ENCODE data around the gene CPLX1. TPM values are rescaled to one million over a fixed set of nuclear protein-coding genes. Genes with fewer than 3 reads are reported as not detected.

Gene CPLX1
- total RNA-seq, 2 experiments from 2014 or later: 1.5 TPM

DNA sequence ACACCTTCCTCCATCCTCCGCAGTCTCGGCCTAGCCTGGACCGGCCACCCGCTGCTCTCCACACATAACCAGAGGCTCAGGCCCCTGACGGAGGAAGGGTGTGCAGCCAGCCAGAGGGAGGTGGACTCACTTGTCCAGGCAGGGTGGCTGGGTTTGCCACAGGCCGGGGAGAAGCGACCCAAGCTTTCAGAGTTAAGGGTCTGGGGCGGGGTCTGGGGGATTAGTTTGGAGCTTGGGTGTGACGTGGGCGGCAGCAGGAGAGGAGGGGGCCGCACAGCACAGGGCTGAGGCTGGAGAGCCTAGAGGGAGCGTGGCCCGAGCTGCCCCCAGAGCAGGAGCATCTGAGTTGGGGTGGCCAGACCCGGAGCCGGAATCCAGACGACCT lies 22.4 kb upstream of the CPLX1 start:
- no peak overlapping the region for H3K27ac Mint-ChIP-seq
- peaks cover 41% of the 10 kb centered on the region for H3K36me3 ChIP-seq (ENCODE audit: insufficient read depth, low read length)
- DNase-seq (no peak), ATAC-seq (ENCODE audit: poor library complexity) (no peak)
- H3K9me3 Mint-ChIP-seq: no peaks in the 10 kb centered on the region
- TF ChIP-seq, protein P1, sequence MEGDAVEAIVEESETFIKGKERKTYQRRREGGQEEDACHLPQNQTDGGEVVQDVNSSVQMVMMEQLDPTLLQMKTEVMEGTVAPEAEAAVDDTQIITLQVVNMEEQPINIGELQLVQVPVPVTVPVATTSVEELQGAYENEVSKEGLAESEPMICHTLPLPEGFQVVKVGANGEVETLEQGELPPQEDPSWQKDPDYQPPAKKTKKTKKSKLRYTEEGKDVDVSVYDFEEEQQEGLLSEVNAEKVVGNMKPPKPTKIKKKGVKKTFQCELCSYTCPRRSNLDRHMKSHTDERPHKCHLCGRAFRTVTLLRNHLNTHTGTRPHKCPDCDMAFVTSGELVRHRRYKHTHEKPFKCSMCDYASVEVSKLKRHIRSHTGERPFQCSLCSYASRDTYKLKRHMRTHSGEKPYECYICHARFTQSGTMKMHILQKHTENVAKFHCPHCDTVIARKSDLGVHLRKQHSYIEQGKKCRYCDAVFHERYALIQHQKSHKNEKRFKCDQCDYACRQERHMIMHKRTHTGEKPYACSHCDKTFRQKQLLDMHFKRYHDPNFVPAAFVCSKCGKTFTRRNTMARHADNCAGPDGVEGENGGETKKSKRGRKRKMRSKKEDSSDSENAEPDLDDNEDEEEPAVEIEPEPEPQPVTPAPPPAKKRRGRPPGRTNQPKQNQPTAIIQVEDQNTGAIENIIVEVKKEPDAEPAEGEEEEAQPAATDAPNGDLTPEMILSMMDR (IDR thresholded peaks at IDR 0.05): no peak
- ChIA-PET POLR2A (no interaction called here), CTCF (no interaction called here)
- H3K4me3 Mint-ChIP-seq: no peak overlapping the region
- H3K9me3 ChIP-seq (ENCODE audit: control insufficient read depth in 1 of 2, insufficient read depth in 1 of 2, low read length in 2 of 2): peaks cover 0 to 16% of the 10 kb centered on the region in 2 experiments
- no peak overlapping the region for H3K27ac ChIP-seq (ENCODE audit: low read depth in 1 of 2, low read length in 2 of 2)
- no peaks in the 10 kb centered on the region for H3K4me1 ChIP-seq (ENCODE audit: insufficient read depth, low read length)
- no peak overlapping the region for H3K4me3 ChIP-seq (ENCODE audit: low read length)
- H3K36me3 Mint-ChIP-seq (ENCODE audit: low read depth): peaks cover 24% of the 10 kb centered on the region
- no peaks in the 10 kb centered on the region for H3K27me3 Mint-ChIP-seq
- H3K4me1 Mint-ChIP-seq (ENCODE audit: low read depth): no peaks in the 10 kb centered on the region
- H3K27me3 ChIP-seq (ENCODE audit: control insufficient read depth in 1 of 2, insufficient read depth in 2 of 2, low read length in 2 of 2): no peaks in the 10 kb centered on the region
- intact Hi-C loops (cut with DNase I, micrococcal nuclease): no loop called here

DNA sequence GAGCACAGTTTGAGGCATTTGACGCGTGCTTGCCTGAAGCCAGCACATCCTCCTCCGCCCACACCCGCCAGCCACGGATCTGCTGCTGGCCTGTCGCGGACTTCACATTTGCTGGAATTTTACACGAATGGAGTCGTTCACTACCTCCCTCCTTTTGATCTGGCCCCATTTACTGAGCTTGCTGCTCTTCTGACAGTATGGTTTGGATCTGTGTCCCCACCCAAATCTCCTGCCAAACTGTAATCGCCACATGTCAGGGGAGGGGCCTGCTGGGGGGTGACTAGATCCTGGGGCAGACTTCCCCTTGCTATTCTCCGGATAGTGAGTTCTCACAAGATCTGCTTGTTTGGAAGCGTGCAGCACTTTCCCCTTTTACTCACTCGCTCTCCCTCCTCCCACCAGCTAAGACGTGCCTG lies 19.9 kb upstream of the CPLX1 start:
- POLR2A ChIA-PET: no interaction called here
- Mint-ChIP-seq H3K27ac (no peak overlapping the region), H3K27me3 (no peaks in the 10 kb centered on the region), H3K4me3 (no peak overlapping the region), H3K9me3 (no peaks in the 10 kb centered on the region), H3K4me1 (ENCODE audit: low read depth) (no peaks in the 10 kb centered on the region), H3K36me3 (ENCODE audit: low read depth) (peaks cover 20% of the 10 kb centered on the region)
- TF ChIP-seq, protein P1 (IDR thresholded peaks at IDR 0.05): no peak
- intact Hi-C loops (cut with DNase I, micrococcal nuclease): no loop called here
- Histone ChIP-seq H3K4me3 (ENCODE audit: low read length) (no peak overlapping the region), H3K9me3 (ENCODE audit: control insufficient read depth in 1 of 2, insufficient read depth in 1 of 2, low read length in 2 of 2) (peaks cover 0 to 21% of the 10 kb centered on the region in 2 experiments), H3K36me3 (ENCODE audit: insufficient read depth, low read length) (peaks cover 21% of the 10 kb centered on the region), H3K27ac (ENCODE audit: low read depth in 1 of 2, low read length in 2 of 2) (no peak overlapping the region), H3K4me1 (ENCODE audit: insufficient read depth, low read length) (no peaks in the 10 kb centered on the region), H3K27me3 (ENCODE audit: control insufficient read depth in 1 of 2, insufficient read depth in 2 of 2, low read length in 2 of 2) (no peaks in the 10 kb centered on the region)
- CTCF ChIA-PET: no interaction called here
- DNase-seq: no peak
- ATAC-seq (ENCODE audit: poor library complexity): no peak

DNA sequence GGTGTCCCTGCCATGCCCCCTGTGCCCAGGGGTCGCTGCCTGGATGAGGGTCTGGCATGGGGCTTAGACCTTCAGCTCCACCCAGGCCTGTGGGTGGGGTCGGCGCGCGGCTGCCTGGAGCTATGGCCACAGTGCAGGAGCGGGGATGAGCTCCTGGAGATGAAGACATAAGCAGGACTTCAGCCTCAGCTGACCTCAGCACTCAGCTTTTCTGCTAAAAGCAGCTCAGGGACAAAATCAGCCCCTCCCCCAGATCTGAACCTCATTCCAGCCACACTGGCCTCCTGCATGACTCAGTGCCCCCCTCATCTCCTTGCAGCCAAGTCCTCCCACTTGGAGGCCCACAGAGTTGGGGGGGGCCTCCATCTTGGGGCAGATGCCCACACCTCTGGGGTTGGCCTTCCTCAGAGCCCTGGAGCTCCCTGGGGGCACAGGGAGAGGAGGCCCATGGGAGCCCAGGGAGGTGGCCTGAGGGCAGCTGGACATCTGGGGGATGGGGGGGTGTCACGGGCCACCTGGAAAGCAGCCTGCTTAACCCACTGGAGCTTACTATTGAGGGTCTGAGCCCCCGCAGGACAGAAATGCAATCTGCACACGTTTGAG lies 19.4 kb upstream of the CPLX1 start:
- TF ChIP-seq, protein P1 (IDR thresholded peaks at IDR 0.05): no peak
- peaks cover 0 to 21% of the 10 kb centered on the region in 2 experiments for H3K9me3 ChIP-seq (ENCODE audit: control insufficient read depth in 1 of 2, insufficient read depth in 1 of 2, low read length in 2 of 2)
- H3K4me3 ChIP-seq (ENCODE audit: low read length): no peak overlapping the region
- no peaks in the 10 kb centered on the region for H3K4me1 Mint-ChIP-seq (ENCODE audit: low read depth)
- H3K4me1 ChIP-seq (ENCODE audit: insufficient read depth, low read length): no peaks in the 10 kb centered on the region
- ATAC-seq (ENCODE audit: poor library complexity) (no peak), DNase-seq (no peak)
- H3K27ac ChIP-seq (ENCODE audit: low read depth in 1 of 2, low read length in 2 of 2): no peak overlapping the region
- POLR2A ChIA-PET: no interaction called here
- no peaks in the 10 kb centered on the region for H3K27me3 ChIP-seq (ENCODE audit: control insufficient read depth in 1 of 2, insufficient read depth in 2 of 2, low read length in 2 of 2)
- CTCF ChIA-PET: no interaction called here
- no peaks in the 10 kb centered on the region for H3K27me3 Mint-ChIP-seq
- H3K4me3 Mint-ChIP-seq: no peak overlapping the region
- no peaks in the 10 kb centered on the region for H3K9me3 Mint-ChIP-seq
- peaks cover 16% of the 10 kb centered on the region for H3K36me3 ChIP-seq (ENCODE audit: insufficient read depth, low read length)
- intact Hi-C loops (cut with DNase I, micrococcal nuclease): no loop called here
- H3K36me3 Mint-ChIP-seq (ENCODE audit: low read depth): peaks cover 17% of the 10 kb centered on the region
- no peak overlapping the region for H3K27ac Mint-ChIP-seq

Measured in CD4-positive, alpha-beta T cell (primary cell).